Mononuclear cell (primary cell): ENCODE measurements around the gene SIGLEC15. TPM values are rescaled to one million over a fixed set of nuclear protein-coding genes. Genes with fewer than 3 reads are reported as not detected.
"Not testable (repeated sequence)": the region's sequence is repeated elsewhere in the genome, so short reads cannot be mapped to it uniquely, and the experiment has no call there.

Source experiments
- H3K27me3 ChIP-seq: 2 replicates; pipeline ENCODE4 v1.6.0; 2011; ENCODE audit warnings: low read length, control low read depth; ENCODE audit not compliant: insufficient read depth
- H3K4me1 ChIP-seq: 2 replicates; pipeline ENCODE4 v1.5.1; 2011; ENCODE audit warnings: mild to moderate bottlenecking, low read length, control low read depth; ENCODE audit not compliant: insufficient read depth
- H3K4me3 ChIP-seq: 2 replicates; pipeline ENCODE4 v1.5.1; 2011; ENCODE audit warnings: mild to moderate bottlenecking, low read length, moderate library complexity
- H3K9me3 ChIP-seq: 2 replicates; pipeline ENCODE4 v1.5.1; 2011; ENCODE audit warnings: low read depth, mild to moderate bottlenecking, control low read depth, low read length
- total RNA-seq: library from RNA; depleted of rRNA; stranded (reverse); fragments of >200 nt; gene quantifications from one replicate; pipeline ENCODE4 v1.2.3, GENCODE V29; 2012

Gene SIGLEC15
- total RNA-seq, 1 donor: 0.42 TPM

DNA sequence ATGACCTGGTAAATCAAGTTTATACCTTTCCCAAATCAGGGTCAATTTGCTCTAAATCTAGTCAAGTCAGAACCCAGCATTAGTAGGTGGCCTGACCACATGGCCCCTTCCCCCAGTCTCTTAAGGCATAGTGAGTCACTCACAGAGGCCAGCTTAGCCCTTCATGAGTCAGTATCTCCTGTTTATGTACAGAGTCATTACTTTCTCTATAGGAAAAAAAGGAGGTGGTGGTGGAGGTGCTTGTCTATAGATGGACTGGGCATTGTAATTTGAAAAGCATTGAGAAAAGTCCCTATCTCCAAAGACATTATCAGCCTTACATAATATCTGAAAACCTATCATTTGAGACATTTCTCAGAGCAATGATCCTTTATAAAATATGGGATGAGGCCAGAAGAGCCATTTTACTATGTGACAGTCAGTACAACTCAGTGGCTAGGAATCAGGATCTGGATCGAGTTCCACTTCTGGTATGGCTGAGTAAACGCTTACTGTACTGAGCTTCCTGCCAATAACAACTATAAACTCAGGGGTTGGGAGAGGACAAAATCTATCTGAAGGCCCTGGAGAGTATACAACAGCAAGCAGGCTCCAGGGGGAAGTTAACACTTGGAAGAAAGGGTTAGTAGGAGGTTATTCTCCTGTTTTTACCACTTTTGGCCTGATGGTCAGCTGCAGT is 22.5 kb upstream of the SIGLEC15 start:
- Histone ChIP-seq H3K4me3 (no peak overlapping the region), H3K9me3 (peaks cover 14% of the 10 kb centered on the region), H3K27me3 (peaks cover 4% of the 10 kb centered on the region), H3K4me1 (no peaks in the 10 kb centered on the region)

DNA sequence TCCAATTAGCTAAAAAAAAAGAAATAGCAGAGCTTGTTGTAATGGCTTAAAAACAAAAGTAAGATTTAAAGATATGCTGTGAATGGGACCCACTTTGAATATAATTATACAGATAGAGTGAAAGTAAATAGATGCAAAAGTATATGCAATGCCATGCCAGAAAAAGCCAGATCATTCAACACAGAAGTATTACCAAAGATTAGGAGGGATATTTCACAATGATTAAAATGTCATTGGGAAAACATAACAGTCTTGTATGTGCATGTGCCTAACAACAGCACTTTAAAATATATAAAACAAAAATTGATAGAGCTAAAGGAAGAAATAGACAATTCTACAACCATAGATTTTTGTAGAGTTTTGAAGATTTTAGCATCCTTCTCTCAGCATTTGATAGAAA is 19.9 kb upstream of the SIGLEC15 start:
- no peak overlapping the region for H3K4me3 ChIP-seq
- peaks cover 4% of the 10 kb centered on the region for H3K27me3 ChIP-seq
- H3K4me1 ChIP-seq: no peaks in the 10 kb centered on the region
- peaks cover 14% of the 10 kb centered on the region for H3K9me3 ChIP-seq

DNA sequence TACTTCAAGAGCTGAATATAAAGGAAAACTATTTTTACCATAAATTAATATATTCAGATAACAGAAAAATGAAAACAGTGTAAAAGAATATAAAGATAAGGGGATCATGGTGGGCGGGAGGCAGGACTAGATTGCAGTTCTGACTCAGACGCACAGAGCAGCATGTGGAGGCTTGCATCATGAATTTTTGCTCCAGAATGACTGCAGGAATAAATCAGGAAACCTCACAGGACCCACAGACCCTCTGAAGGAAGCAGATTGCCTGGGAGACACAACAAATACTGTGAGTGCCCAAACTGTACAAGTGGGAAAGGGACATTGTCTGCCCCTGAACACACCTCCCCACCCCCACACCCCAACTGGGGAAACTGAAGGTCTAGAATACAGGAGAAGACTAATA is 19.2 kb upstream of the SIGLEC15 start:
- peaks cover 14% of the 10 kb centered on the region for H3K9me3 ChIP-seq
- no peak overlapping the region for H3K4me3 ChIP-seq
- H3K27me3 ChIP-seq: peaks cover 4% of the 10 kb centered on the region
- no peaks in the 10 kb centered on the region for H3K4me1 ChIP-seq

DNA sequence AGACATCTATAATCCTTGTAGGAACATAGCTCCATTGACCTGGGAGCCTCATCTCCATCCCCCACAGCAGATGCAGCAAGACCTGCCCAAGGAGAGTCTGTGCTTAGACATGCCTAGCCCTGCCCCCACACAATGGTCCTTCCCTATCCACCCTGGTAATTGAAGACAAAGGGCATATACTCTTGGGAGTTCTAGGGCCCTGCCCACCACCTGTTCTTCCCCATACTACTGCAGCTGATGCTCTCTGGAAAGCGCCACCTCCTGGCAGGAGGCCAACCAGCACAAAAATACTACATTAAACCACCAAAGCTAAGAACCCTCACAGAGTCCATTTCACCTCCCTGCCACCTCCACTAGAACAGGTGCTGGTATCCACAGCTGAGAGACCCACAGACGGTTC is 18.3 kb upstream of the SIGLEC15 start:
- not testable (repeated sequence) for H3K4me1 ChIP-seq, H3K4me3 ChIP-seq, H3K27me3 ChIP-seq
- H3K9me3 ChIP-seq: peaks cover 14% of the 10 kb centered on the region

DNA sequence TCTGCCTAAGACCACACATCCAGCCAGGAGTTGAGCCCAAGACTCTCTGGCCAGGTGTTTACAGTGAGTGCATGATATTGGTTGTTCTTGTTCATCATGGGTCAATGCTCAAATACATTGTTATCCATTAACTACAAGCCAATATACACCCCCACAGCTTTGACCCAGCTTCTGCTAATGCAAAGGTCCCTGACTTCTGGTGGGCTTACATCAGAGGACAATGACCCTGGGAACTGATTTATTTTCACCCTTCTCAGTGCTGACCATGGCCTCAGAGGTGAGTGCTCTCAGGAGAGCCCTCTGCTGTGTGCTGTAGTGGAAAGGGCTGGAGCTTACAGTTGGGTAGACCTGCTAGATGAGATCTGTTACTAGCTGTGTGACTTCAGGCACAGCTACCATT is 10.7 kb upstream of the SIGLEC15 start:
- not testable (repeated sequence) for H3K4me1 ChIP-seq, H3K9me3 ChIP-seq, H3K27me3 ChIP-seq, H3K4me3 ChIP-seq

DNA sequence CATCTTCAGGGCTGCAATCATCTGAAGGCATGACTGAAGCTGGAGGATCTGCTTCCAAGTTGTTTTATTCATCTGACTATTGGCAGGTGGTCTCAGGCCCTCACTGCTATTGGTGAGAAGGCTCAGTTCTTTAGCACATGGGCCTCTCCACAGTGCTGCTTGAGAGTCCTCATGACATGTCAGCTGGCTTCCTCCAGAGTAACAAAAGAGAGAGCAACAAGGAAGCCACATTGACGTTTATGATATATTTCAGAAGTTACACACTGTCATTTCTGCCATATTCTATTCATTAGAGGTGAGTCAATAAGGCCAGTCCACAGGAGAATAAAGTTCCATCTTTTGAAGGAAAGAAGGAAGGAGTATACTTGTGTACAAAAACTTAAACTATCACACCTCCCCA is 7.9 kb upstream of the SIGLEC15 start:
- Histone ChIP-seq H3K4me1 (peaks cover 17% of the 10 kb centered on the region), H3K27me3 (peaks cover 7% of the 10 kb centered on the region), H3K4me3 (no peak overlapping the region), H3K9me3 (no peaks in the 10 kb centered on the region)

DNA sequence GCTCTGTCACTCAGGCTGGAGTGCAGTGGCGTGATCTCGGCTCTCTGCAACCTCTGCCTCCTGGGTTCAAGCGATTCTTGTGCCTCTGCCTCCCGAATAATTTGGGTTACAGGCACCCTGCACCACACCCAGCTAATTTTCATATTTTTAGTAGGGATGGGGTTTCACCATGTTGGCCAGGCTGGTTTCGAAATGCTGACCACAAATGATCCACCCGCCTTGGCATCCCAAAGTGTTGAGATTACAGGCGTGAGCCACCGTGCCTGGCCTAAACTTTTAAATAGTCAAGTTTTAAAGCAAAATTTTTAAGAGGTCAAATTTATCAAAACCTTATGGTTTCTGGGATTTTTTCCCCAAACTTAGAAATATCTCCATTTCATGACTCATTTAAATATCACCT is 6.7 kb upstream of the SIGLEC15 start:
- not testable (repeated sequence) for H3K27me3 ChIP-seq, H3K9me3 ChIP-seq, H3K4me3 ChIP-seq
- peaks cover 17% of the 10 kb centered on the region for H3K4me1 ChIP-seq

DNA sequence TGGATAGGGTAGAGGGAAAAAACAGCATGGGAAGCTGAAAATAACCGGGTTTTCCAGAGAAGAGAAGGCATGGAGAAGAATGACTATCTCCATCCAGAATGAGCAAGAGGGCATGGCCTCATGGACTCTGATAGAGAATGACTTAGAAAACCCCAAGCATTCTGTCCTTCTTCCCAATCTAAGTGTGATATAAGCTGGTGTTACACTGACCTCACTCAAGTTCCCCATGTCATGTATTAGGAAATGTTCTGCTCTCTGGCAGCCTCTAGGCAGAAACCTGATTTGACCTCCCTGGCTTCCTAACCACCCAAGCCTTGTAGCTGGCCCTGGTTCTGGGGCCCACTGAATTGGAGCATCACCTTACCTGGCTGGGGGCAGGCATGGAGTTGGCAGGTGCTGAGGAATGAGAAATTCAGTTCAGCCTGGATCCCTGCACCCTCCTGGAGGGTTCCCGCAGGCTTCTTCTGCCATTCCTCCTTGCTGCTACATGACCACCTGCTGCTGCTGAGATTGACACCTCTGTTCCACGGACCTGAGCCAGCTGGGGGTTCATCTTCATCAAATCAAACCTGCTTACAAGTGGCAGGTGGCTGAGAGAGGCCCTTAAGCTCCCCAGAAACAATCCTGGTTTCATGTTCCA is 5.2 kb upstream of the SIGLEC15 start:
- no peaks in the 10 kb centered on the region for H3K9me3 ChIP-seq
- no peak overlapping the region for H3K4me3 ChIP-seq
- peaks cover 17% of the 10 kb centered on the region for H3K4me1 ChIP-seq
- peaks cover 7% of the 10 kb centered on the region for H3K27me3 ChIP-seq

DNA sequence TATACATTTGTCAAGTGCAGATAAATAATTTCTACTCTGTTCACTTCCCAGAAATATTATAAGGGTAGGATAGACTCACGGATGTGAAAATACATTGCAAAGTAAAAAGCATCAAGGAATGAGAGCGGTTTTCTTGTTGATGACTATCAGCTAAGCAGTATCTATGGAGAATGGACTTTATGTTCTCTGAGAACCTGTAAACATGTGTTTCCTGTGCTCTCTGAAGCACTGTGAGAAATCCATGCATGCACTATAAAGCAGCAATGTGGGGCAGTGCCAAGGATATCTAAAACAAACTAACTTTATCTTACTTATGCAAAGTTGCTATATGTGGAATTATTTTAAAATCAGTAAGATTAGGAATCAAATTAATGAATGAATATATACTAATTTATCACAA is 4.4 kb upstream of the SIGLEC15 start:
- peaks cover 7% of the 10 kb centered on the region for H3K27me3 ChIP-seq
- no peak overlapping the region for H3K4me3 ChIP-seq
- H3K9me3 ChIP-seq: no peaks in the 10 kb centered on the region
- peaks cover 22% of the 10 kb centered on the region for H3K4me1 ChIP-seq

DNA sequence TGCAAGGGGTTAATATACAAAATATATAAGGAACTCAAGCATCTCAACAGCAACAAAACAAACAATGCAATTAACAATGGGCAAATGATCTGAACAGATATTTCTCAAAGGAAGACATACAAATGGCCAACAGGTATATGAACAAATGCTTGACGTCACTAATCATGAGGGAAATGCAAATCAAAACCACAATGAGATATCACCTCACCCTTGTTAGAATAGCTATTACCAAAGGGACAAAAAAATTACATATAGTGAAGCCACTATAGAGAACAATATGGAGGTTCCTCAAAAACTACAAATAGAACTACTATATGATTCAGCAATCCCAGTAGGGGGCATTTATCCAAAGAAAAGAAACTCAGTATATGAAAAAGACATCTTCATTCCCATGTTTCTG is 3.8 kb upstream of the SIGLEC15 start:
- Histone ChIP-seq H3K9me3 (no peaks in the 10 kb centered on the region), H3K4me1 (peaks cover 25% of the 10 kb centered on the region), H3K4me3 (no peak overlapping the region), H3K27me3 (peaks cover 7% of the 10 kb centered on the region)

DNA sequence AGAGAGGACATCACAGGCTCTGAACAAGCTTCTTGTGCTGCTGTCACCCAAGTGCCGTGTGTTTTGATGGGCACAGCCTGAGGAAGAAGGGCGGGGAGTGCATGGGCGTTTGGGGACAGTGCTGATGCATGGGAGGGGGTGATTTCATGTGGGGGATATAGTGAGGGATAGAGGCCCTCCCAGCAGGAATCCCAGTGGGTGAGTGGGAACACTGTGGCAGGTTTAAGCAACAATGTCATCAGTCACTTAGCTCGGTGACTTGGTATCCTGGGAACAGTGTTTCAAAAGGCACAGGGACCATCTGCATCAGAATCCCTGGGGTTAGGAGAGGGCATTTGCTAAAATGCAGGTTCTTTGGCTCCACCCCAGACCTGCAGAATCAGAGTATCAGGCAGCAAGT is 609 bp downstream of the SIGLEC15 start:
- H3K4me1 ChIP-seq: peaks cover 42% of the 10 kb centered on the region
- H3K9me3 ChIP-seq: no peaks in the 10 kb centered on the region
- H3K4me3 ChIP-seq: no peak overlapping the region
- peaks cover 7% of the 10 kb centered on the region for H3K27me3 ChIP-seq

DNA sequence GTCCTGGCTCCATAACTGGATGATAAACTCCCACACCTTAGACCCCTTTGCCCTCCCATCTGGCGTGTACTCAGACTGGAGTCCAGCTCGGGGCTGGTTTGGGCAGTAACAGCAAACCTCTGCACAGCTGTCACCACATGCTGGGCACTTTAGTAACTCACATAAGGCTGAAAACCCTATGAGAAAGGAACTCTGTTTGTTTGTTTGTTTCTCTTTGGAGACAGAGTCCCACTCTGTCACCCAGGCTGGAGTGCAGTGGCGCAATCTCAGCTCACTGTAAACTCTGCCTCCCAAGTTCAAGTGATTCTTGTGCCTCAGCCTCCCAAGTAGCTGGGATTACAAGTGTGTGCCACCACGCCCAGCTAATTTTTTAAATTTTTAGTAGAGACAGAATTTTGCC is 1.2 kb downstream of the SIGLEC15 start:
- H3K4me1 ChIP-seq: peaks cover 42% of the 10 kb centered on the region
- H3K9me3 ChIP-seq, H3K27me3 ChIP-seq, H3K4me3 ChIP-seq: not testable (repeated sequence)

DNA sequence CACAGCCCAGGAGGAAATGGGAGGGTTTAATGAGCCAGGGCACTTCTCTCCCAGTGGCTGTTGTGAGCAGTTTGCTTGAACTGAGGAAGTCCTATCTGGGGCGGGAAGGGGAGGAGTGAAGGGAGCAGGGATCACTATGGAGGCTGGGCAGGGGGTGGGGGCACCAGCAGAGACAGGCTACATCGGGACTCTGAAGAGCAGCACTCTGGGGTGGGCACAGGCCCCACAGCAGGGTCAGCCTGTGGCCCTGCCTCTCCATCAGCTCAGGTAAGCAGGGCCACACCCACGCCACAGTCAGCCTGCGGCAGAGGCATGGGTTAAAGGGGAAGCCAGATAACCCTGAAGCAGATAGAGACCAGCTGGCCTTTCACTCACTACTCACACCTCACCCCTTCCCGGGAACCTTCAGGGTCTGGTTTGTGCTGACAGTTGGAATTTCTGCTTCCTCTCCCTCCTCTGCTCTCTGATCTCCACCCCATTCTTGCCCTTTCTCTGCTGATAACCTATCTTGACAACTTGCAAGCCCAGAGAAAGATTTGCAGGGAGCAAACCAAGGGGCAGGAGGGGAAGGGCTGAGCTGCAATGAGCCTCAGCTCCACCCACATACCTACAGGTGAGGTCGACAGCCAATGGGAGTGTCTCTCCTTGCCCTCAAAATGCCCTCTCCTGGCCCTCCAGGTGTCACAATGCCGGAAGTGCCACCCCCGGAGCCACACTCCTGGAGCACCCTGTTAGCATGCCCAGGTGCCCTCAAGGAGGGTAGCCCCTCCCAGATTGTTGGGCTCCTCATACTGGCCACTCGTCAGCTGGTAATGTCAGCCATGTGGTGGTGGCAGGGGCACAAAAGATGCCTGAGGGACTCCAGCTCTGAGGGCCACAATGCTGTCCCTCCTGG is 3.7 kb downstream of the SIGLEC15 start:
- Histone ChIP-seq H3K4me3 (peak overlapping the region; percentile 24), H3K27me3 (no peaks in the 10 kb centered on the region), H3K4me1 (peaks cover 42% of the 10 kb centered on the region), H3K9me3 (no peaks in the 10 kb centered on the region)

DNA sequence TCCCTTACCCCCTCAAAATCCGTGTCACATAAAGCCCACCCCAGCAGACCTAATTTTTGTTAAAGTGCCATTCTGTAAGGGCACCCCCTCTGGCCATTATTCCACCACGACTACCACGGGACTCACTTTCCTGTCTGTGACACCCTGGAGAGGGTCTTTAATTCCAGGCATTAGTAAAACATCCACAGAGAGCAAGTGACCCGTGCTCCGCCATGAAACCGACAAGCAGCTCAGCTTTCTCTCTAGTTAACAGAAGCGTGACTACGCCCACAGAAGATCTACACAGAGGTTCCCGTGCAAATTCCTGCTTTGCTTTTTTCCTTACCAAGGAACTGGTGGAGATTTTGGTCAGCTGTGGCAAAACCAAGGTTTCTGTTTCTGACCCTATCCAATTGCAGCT is 4.4 kb downstream of the SIGLEC15 start:
- Histone ChIP-seq H3K9me3 (no peaks in the 10 kb centered on the region), H3K4me1 (peaks cover 42% of the 10 kb centered on the region), H3K4me3 (no peak overlapping the region), H3K27me3 (no peaks in the 10 kb centered on the region)

DNA sequence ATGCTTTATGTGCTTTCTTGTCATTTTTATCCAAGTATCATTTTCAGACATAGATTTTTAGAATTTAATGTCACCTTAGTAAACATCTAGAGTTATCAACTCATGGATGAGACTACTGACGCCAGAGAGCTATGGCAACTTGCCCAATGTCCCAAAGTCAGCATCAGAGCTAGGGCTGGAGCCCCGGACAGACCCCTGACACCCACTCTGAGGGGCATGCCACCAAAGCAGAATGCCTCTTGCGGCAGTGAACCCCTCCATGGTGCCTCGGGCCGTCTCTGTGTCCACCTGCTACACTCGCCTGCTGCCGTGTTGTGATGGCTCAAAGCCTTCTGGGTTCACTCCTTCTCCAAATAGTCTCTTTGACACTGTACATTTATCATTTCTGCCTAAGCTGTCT is 5.4 kb downstream of the SIGLEC15 start:
- Histone ChIP-seq H3K9me3 (no peaks in the 10 kb centered on the region), H3K4me3 (no peak overlapping the region), H3K4me1 (peaks cover 38% of the 10 kb centered on the region), H3K27me3 (peaks cover under 1% of the 10 kb centered on the region)
